BLaER1 treated with 17β-estradiol and CSF1 and Interleukin-3, amounts not matched to agents 10 nM and 100 nM (cell line): ENCODE measurements around the gene HAUS8.

Source experiments
- H3K27ac ChIP-seq, 11 experiments: shearing (Covaris generic); formaldehyde crosslinking; 2 replicates each; pipeline ENCODE4 v1.8.1; 2022
- H3K27me3 ChIP-seq, 11 experiments: shearing (Covaris generic); formaldehyde crosslinking; 2 replicates each; pipeline ENCODE4 v1.8.1; 2022
- H3K36me3 ChIP-seq, 11 experiments: shearing (Covaris generic); formaldehyde crosslinking; 2 replicates each; pipeline ENCODE4 v1.8.1; 2022
- H3K4me1 ChIP-seq, 10 experiments: shearing (Covaris generic); formaldehyde crosslinking; 2 replicates each; pipeline ENCODE4 v1.8.1; 2022
- H3K4me2 ChIP-seq, 11 experiments: shearing (Covaris generic); formaldehyde crosslinking; 2 replicates each; pipeline ENCODE4 v1.8.1; 2022
- H3K4me3 ChIP-seq, 10 experiments: shearing (Covaris generic); formaldehyde crosslinking; 2 replicates each; pipeline ENCODE4 v1.8.1; 2022
- H3K9ac ChIP-seq, 11 experiments: shearing (Covaris generic); formaldehyde crosslinking; 2 replicates each; pipeline ENCODE4 v1.8.1; 2022
- H3K9me3 ChIP-seq, 11 experiments: shearing (Covaris generic); formaldehyde crosslinking; replicated peaks in 1 of 11; 2 replicates each; pipeline ENCODE4 v1.8.1; 2022
- H4K20me1 ChIP-seq, 11 experiments: shearing (Covaris generic); formaldehyde crosslinking; 2 replicates each; pipeline ENCODE4 v1.8.1; 2022
- Cebpa-rat ChIP-seq, 11 experiments: shearing (Covaris generic); IDR thresholded peaks; 2 replicates each; pipeline ENCODE4 v1.8.1; 2022

The HAUS8 gene

GRCh38 chr19:17063428-17063827 is 11.8 kb downstream of the HAUS8 start:
- H3K36me3 ChIP-seq = peaks cover 26 to 91% (median 84%) of the 10 kb centered on the region in 11 experiments; a peak in 21 of 22 replicates

DNA sequence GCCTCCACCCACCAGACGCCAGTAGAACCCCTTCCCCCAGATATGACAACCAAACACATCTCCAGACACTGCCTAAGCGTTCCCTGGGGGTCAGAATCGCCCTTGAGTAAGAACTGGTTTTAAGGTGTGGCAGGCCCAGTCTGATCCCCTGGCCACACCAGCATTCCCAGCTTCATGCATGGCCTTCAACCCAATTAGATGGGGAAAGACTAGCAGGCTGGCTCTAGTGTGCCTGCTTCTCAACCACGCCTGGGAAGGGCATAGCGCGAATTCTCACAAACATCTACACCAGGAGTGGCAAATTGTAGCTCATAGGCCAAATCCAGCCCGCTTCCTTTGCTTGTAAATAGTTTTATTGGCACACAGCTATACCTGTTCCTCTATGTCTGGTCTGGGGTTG is 13.6 kb downstream of the HAUS8 start:
- no peak overlapping the region for H3K27ac ChIP-seq
- H3K4me1 ChIP-seq = peaks cover 8 to 33% (median 16%) of the 10 kb centered on the region in 10 experiments
- peaks cover 0 to 4% (median 0%) of the 10 kb centered on the region in 11 experiments; a peak in 1 of 22 replicates for H3K9me3 ChIP-seq
- H3K4me2 ChIP-seq = peak overlapping the region in 3 of 11 experiments; percentile 43 to 64 (median 58); a peak in 2 of 22 replicates
- no peak overlapping the region for H3K4me3 ChIP-seq
- no peaks in the 10 kb centered on the region for H3K27me3 ChIP-seq
- H3K9ac ChIP-seq = 0 out of 22 replicates have a peak overlapping the region, but pooled peaks of 1 of the 11 experiments have one; percentile 32
- no peak for TF ChIP-seq Cebpa-rat (IDR thresholded peaks at IDR 0.05)
- peaks cover 34 to 99% (median 93%) of the 10 kb centered on the region in 11 experiments; a peak in 21 of 22 replicates for H3K36me3 ChIP-seq
- H4K20me1 ChIP-seq = peaks cover 0 to 23% (median 5%) of the 10 kb centered on the region in 11 experiments; a peak in 8 of 22 replicates

More at GRCh38 chr19:17063428-17063827, 11.8 kb downstream of the HAUS8 start:
- Histone ChIP-seq H3K9ac (no peak overlapping the region), H3K27ac (no peak overlapping the region), H3K4me3 (no peak overlapping the region), H4K20me1 (peaks cover 0 to 16% (median 5%) of the 10 kb centered on the region in 11 experiments; a peak in 8 of 22 replicates), H3K27me3 (no peaks in the 10 kb centered on the region), H3K9me3 (peaks cover 0 to 4% (median 0%) of the 10 kb centered on the region in 11 experiments; a peak in 1 of 22 replicates), H3K4me2 (no peak overlapping the region), H3K4me1 (peaks cover 20 to 49% (median 26%) of the 10 kb centered on the region in 10 experiments)
- TF ChIP-seq Cebpa-rat (IDR thresholded peaks at IDR 0.05) = no peak

DNA sequence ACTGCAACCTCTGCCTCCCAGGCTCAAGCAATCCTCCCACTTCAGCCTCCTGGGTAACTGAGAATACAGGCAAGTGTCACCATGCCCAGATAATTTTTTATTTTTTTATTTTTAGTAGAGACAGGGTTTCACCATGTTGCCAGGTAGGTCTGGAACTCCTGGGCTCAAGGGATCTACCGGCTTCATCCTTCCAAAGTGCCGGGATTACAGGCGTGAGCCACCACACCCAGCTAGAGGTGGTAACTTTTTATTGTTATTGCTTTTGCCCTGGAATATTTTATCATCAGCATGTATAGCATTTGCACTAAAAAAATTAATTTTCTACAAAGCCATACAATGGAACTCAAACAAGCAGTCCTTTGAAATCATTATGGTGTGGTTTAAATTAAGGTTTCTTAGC is 14.0 kb downstream of the HAUS8 start:
- no peak overlapping the region; a peak in 1 of 22 replicates for H3K27ac ChIP-seq
- peaks cover 0 to 4% (median 0%) of the 10 kb centered on the region in 11 experiments; a peak in 1 of 22 replicates for H3K9me3 ChIP-seq
- H3K4me2 ChIP-seq = peak overlapping the region in 3 of 11 experiments; percentile 43 to 64 (median 58); a peak in 6 of 22 replicates
- no peak for TF ChIP-seq Cebpa-rat (IDR thresholded peaks at IDR 0.05)
- H3K4me1 ChIP-seq = peaks cover 10 to 33% (median 16%) of the 10 kb centered on the region in 10 experiments
- peaks cover 34 to 97% (median 88%) of the 10 kb centered on the region in 11 experiments; a peak in 21 of 22 replicates for H3K36me3 ChIP-seq
- H3K9ac ChIP-seq = 0 out of 22 replicates have a peak overlapping the region, but pooled peaks of 1 of the 11 experiments have one; percentile 32
- peaks cover 0 to 24% (median 6%) of the 10 kb centered on the region in 11 experiments; a peak in 8 of 22 replicates for H4K20me1 ChIP-seq
- H3K27me3 ChIP-seq = no peaks in the 10 kb centered on the region
- no peak overlapping the region for H3K4me3 ChIP-seq

- Histone ChIP-seq H3K4me3 (no peak overlapping the region), H3K9me3 (peaks cover 0 to 4% (median 0%) of the 10 kb centered on the region in 11 experiments; a peak in 1 of 22 replicates), H3K27me3 (no peaks in the 10 kb centered on the region), H3K36me3 (peaks cover 34 to 93% (median 84%) of the 10 kb centered on the region in 11 experiments; a peak in 21 of 22 replicates), H4K20me1 (peaks cover 0 to 28% (median 10%) of the 10 kb centered on the region in 11 experiments; a peak in 9 of 22 replicates), H3K4me2 (peak overlapping the region in 3 of 11 experiments; percentile 43 to 64 (median 58); a peak in 6 of 22 replicates), H3K9ac (no peak overlapping the region), H3K27ac (no peak overlapping the region), H3K4me1 (peaks cover 12 to 37% (median 19%) of the 10 kb centered on the region in 10 experiments)
- TF ChIP-seq Cebpa-rat (IDR thresholded peaks at IDR 0.05) = no peak
These were observed 14.4 kb downstream of the HAUS8 start for GRCh38 chr19:17060802-17061201.

DNA sequence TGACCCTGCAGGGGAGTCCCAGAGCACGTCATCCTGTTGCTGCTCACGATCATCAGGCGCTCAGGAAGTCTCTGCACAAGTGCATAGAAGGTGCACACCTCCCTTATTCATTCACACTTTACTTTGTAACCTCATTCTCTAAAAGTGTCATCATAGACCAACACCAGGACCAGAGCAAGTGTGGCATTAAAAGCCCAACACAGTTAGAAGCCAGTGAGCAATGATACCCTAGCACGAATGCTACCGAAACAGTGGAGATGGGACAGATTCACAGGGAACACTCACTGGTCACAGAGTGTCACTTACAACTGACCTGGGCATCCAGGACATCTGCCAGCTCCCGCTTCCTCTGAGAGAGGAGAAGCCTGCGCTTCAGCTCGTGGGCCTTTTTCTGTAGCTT is 17.0 kb downstream of the HAUS8 start:
- TF ChIP-seq Cebpa-rat (IDR thresholded peaks at IDR 0.05) = no peak
- H3K4me2 ChIP-seq = no peak overlapping the region
- H3K4me1 ChIP-seq = peaks cover 25 to 44% (median 34%) of the 10 kb centered on the region in 10 experiments
- no peak overlapping the region for H3K4me3 ChIP-seq
- peaks cover 39 to 90% (median 78%) of the 10 kb centered on the region in 11 experiments; a peak in 21 of 22 replicates for H3K36me3 ChIP-seq
- peaks cover 0 to 24% (median 9%) of the 10 kb centered on the region in 11 experiments; a peak in 11 of 22 replicates for H4K20me1 ChIP-seq
- H3K9me3 ChIP-seq = no peaks in the 10 kb centered on the region
- no peak overlapping the region for H3K9ac ChIP-seq
- H3K27me3 ChIP-seq = no peaks in the 10 kb centered on the region
- 0 out of 22 replicates have a peak overlapping the region, but pooled peaks of 1 of the 11 experiments have one; percentile 10 for H3K27ac ChIP-seq

DNA sequence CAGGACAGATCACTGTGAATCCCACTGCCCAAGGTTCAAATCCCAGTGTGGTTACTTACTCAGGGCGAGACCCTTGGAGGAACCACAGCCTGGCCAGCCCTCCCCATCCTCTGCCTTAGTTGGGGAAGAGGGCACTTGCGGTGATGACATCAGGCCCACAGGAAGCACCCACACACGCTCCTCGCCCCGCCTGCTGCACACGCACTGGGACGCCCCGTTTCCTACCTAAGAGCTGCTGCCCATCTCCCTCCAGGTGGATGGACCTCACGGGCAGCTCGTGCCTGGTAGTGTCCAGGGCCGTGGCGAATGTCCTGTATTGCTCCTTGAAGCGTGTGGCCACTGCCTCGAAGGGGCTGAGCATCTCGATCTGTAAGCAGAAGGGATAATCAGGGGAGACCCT is 19.6 kb downstream of the HAUS8 start:
- peak overlapping the region in 8 of 11 experiments; percentile 0 to 65 (median 43); a peak in 14 of 22 replicates for H3K27ac ChIP-seq
- H3K4me1 ChIP-seq = peaks cover 20 to 59% (median 51%) of the 10 kb centered on the region in 10 experiments
- H3K27me3 ChIP-seq = no peaks in the 10 kb centered on the region
- no peaks in the 10 kb centered on the region for H3K9me3 ChIP-seq
- peak overlapping the region in 6 of 10 experiments; percentile 3 to 24 (median 19); a peak in 3 of 20 replicates for H3K4me3 ChIP-seq
- H3K4me2 ChIP-seq = peak overlapping the region; percentile 75 to 95 (median 85)
- H3K9ac ChIP-seq = peak overlapping the region in 10 of 11 experiments; percentile 3 to 51 (median 45); a peak in 15 of 22 replicates
- peaks cover 0 to 27% (median 9%) of the 10 kb centered on the region in 11 experiments; a peak in 10 of 22 replicates for H4K20me1 ChIP-seq
- TF ChIP-seq Cebpa-rat (IDR thresholded peaks at IDR 0.05) = no peak
- peaks cover 56 to 89% (median 77%) of the 10 kb centered on the region in 11 experiments; a peak in 21 of 22 replicates for H3K36me3 ChIP-seq

GRCh38 chr19:17054746-17055145 is 20.5 kb downstream of the HAUS8 start:
- H3K36me3 ChIP-seq = peaks cover 64 to 89% (median 77%) of the 10 kb centered on the region in 11 experiments
- H3K9ac ChIP-seq = no peak overlapping the region
- peaks cover 0 to 27% (median 9%) of the 10 kb centered on the region in 11 experiments; a peak in 10 of 22 replicates for H4K20me1 ChIP-seq
- H3K4me1 ChIP-seq = peaks cover 13 to 59% (median 51%) of the 10 kb centered on the region in 10 experiments
- H3K4me3 ChIP-seq = no peak overlapping the region
- H3K4me2 ChIP-seq = peak overlapping the region in 4 of 11 experiments; percentile 18 to 39 (median 27); a peak in 2 of 22 replicates
- H3K9me3 ChIP-seq = no peaks in the 10 kb centered on the region
- no peak overlapping the region for H3K27ac ChIP-seq
- no peak for TF ChIP-seq Cebpa-rat (IDR thresholded peaks at IDR 0.05)
- no peaks in the 10 kb centered on the region for H3K27me3 ChIP-seq

GRCh38 chr19:17052439-17052838 is 22.8 kb downstream of the HAUS8 start:
- H3K27ac ChIP-seq = no peak overlapping the region
- TF ChIP-seq Cebpa-rat (IDR thresholded peaks at IDR 0.05) = no peak

More at GRCh38 chr19:17052439-17052838, 22.8 kb downstream of the HAUS8 start:
- Histone ChIP-seq H3K9ac (0 out of 22 replicates have a peak overlapping the region, but pooled peaks of 1 of the 11 experiments have one; percentile 9), H3K4me2 (peak overlapping the region in 6 of 11 experiments; percentile 9 to 47 (median 32); a peak in 4 of 22 replicates), H3K4me3 (no peak overlapping the region), H3K4me1 (peaks cover 13 to 59% (median 49%) of the 10 kb centered on the region in 10 experiments), H3K9me3 (no peaks in the 10 kb centered on the region), H3K36me3 (peaks cover 58 to 89% (median 77%) of the 10 kb centered on the region in 11 experiments), H4K20me1 (peaks cover 0 to 19% (median 9%) of the 10 kb centered on the region in 11 experiments; a peak in 9 of 22 replicates), H3K27me3 (no peaks in the 10 kb centered on the region)
